NK-92 (cell line): ENCODE results near the gene PLB1.

Source experiments
- DNase-seq: peaks from one replicate; lab custom pipeline; 2025; ENCODE audit not compliant: unreplicated experiment; lab: John Stamatoyannopoulos, UW

Gene PLB1

DNA sequence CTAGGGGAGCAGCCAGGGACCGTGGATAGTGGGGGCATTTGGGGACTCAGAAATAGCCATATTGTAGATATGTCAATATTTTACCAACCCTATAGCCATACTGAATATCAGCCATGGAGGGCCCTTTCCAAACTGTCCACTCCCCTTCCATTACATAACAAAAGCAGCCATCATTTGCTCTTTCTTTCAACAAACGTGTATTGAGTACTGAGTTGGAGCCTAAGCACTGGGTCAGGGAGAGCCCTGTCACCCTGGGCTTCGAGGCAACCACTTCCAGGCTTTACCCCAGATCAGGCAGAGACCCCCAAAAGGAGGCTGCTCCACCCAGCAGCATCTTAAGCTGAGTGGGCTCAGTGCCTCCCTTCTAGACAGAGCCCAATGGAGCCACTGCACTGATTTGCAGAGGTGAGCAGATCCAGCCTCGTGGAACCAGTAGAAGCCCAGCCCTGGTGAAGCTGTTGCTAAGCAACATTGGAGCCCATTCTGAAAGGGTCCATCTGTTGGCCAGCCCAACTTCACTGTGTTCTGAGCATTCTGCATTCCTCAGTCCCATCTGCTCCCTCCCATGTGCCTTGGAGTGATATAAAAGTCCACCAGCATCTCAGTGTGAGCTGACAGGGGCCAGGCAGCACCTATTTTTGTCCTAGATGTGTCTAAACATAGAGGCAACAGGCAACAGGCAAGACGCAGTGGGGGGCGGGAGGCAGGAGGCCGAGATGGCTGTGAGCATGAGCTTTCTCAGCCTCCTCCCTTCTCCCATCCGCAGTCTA, 112.1 kb downstream of the PLB1 start:
- DNase-seq, result no peak

DNA sequence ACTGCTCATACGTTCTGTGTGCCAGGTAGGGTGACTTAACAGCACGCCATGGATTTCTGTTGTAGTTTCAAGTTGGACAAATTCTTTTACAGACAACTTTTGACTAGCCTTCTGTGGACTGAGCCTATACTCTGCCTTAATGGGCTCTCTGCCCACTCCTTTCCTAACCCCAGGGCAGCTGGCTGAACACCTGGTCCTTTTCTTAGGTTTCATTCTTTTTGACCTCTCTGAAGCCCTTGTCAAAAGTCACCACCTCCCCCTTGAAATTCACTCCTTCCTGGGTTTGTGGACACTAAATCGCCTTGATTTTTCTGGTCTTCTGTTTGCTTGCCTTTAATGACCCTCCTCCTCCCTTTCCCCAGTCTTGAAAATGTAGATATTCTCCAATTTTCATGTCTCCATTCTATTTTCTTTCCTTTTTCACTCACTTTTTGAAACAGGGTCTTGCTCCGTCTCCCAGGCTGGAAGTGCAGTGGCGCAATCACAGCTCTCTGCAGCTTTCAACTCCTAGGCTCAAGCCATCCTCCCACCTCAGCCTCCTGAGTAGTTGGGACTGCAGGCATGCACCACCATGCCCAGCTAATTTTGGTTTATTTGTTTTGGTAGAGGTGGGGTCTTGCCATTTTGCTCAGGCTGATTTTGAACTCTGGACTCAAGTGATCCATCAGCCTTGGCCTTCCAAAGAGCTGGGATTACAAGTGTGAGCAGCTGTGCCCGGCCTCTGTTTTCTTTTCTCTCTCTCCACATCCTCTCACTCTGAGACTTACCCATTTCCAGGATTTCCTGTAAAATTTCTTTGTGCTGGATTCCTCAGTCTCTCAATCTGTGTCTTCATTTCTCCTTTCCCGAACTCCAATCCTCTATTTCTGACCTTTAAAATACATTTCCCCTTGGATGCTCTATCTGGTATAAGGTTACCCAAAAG, 112.9 kb downstream of the PLB1 start:
- no peak for DNase-seq

DNA sequence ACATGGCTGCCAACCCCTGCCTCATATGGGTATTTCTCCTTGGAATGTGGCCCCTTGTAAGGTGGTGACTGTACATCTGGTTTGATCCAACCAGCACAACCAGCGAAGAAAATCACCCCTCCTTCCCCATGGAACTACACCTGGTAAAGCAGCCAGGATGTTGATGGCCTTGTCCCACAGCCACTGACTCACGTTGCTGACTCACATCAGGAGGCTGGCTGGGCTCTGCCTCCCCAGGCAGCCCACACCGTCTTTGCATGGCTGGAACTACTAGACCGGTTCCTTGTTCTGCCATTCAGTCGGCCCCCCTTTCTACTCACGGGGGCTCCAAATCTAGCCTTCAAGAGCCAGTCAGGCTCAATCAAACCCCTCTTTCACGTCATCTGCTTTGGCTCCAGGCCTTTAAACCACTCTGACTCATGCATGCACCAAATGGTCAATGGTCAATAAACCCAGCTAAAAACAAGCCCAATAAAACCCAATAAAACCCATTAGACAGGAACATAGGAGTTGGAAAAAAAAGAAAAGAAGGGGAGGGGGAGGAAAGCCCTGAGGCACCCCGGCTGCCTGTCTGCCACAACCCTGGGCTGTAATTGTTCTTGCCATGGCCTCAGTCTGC, 114.8 kb downstream of the PLB1 start:
- no peak for DNase-seq

DNA sequence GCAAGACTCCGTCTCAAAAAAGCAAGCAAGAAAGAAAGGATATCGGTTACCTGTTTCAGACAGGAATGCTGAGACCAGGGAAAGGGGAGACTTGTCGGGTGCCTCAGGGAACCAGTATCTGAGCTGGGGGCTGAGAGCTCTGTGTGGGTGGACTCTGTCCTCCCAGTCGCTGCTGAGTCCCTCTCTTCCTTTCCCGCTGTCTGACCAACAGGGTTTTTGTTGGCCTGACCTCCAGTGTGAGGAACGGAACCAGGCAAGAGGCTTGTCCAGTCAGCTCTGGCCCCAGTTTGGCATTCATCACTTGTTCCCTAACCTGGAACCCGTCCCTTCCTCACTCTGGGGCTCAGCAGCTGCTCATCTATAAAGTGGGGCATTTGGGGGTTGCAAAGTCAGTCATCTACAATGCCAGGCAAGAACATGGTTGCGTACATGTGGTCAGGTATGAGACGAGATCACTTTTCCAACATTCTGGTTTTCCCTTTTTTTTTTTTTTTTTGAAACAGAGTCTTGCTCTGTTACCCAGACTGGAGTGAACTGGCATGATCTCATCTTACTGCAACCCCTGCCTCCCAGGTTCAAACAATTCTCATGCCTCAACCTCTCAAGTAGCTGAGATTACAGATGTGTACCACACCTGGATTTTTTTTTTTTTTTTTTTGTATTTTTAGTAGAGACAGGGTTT, 116.4 kb downstream of the PLB1 start:
- DNase-seq, result no peak

DNA sequence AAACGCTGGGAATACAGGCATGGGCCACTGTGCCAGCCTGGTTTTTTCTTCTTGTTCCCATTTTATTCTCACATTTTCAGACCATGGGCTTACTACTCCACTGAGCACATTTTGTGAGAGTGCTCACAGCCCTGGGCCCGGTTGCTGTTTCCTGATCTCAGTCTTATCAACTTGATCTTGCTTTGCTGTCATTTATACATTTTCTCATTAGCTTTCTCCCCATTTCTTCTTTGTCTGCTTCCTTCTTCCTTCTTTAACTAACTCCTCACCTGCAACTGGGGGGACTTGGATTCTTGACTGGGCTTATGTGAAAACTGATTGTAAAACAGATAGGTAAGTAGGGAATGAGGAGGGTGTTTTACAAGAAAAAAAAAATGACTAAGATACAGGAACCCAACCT, 117.3 kb downstream of the PLB1 start:
- DNase-seq, result no peak

DNA sequence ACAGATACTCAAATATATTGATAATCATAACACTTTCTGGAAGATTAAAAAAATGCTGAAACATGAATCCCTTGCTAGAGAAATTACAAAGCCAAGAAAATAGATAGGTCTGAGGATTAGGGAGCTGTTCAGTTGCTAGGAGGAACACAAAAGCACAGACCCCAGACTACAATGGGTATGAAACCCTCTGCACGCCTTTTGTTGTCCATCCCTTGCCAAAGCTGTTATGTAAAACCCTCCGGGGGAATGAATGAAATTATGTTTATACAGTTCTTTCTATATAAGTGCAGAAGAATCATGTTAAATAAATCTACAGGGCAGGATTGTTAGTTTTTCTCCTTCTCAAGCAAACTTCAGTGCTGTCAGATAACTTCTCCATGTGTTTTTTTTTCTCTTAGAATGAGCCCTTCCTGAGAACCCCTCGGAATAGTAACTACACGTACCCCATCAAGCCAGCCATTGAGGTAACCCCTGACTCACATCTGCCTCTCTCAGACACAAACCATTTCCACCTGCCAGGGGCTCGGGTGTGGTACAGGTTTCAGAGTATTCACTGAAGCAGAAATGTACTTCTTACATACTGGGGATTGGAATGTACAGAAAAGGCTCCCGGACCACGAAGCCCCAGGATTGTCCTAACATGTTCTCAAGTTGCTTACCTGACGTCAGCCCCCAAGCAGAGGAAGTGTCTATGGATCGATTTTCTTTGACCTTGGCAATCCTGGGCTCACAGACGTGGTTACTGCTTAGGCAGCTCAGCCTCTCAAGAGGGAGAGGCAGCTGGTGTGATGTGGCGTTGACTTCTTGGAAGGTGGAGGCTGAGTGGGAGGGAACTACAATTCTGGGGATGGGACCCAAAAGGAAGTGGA, 118.0 kb downstream of the PLB1 start:
- no peak for DNase-seq

DNA sequence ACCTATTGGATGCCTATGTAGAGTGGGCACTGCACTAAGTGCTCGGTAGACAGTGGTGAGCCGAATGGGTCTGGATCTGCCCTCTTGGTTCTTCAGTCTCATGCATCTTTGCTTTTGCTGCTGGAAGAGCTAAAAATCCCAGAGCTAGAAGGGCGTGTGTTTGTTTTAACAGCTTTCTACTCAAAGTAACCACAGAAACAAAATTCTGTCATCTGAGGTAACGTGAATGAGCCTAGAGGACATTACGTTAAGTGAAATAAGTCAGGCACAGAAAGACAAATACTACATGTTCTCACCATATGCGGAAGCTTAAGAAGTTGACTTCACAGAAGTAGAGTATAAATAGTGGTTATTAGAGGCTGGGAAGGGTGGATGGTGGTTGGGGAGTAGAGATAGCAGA, 119.8 kb downstream of the PLB1 start:
- no peak for DNase-seq

DNA sequence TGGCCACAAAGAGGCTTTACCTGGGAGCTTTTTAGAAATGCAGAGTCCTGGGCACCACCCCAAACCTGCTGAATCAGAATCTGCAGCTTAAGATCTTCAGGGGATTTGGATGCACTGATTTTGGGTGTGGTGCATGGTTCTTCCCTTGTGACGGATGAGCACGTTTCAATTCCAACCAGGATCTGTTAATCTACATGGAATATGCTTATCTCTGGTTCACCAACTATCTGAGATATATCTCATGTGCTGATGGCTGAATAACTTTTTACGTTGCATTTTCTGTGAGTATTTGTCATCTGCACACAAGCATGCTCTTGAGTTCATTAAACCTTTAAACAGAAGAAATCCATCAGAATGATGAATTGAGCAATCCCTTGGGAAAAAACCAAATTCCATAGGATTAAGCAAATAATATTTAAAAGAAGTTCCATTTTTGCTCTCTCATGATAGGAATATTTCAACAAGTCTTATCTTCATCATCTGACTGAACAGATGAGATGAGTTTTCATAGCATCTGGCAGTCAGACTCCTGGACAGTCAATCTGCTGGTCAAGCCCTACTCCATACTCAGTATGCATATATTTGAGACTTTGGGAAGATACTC, 120.6 kb downstream of the PLB1 start:
- no peak for DNase-seq

DNA sequence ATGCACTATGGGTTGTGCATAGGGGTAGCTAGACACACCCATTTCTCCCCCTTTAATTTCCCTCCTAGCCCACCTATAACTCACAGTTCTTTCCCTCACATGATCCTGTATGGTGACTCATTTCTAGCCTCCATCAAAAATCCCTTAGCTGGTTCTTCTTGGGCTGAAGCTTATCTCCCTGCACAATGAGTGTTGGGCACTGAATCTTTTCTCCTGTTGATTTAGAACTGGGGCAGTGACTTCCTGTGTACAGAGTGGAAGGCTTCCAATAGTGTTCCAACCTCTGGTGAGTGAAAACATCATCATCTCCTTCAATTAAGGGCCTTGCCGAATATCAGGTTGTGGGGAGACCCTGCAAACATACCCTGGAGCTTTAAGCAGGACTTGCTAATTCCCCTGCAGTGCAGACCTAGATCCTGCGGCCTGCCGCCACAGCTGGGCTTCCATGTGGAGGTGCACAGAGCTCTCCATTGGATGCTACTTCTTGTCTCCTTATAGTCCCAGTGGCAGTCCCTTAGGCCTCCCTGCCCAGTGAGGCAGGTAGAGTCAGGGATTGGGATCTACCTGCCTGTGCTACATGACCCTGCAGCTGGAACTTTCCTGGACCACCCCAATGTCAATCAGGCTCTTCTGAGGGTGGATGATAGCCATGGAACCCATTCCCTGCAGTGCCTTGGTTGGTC, 121.8 kb downstream of the PLB1 start:
- DNase-seq, result no peak

DNA sequence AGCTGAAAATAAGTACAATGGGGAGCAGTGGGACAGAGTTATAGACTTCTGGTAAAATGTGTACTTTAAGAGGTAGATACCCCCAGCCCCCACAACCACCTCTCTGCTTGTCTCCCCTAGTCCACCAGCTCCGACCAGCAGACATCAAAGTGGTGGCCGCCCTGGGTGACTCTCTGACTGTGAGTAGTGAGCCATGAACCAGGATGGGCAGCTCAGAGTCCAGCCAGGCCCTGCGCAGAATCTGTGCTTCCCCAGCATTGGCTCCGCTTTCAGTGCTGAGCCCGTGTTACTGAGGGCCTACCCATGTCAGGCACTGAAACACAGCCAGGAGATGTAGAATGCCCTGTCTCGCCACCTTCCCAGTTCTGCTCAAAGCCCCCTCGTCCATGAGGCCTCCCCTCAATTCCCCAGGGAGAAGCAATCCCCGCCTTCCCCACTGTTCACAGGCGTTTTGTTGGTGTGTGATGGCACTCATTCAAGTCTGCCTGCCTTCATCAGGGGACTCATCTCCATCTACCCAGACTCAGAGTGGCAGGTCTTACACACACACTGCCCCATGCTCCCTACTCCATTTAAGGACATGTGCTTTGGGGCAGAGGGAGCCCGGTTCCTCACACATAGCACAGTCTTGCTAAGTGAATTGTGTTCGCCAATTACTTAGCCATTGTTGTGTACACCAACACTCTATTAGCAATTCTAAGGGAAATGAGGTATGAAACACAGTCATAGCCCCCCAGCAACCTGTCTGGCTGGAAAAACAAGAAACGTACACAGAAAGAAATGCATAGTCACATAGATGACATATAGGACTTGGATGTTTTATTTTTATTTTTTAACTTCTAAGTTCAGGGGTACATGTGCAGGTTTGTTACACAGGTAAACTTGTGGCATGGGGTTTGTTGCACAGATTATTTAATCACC, 122.6 kb downstream of the PLB1 start:
- no peak for DNase-seq

DNA sequence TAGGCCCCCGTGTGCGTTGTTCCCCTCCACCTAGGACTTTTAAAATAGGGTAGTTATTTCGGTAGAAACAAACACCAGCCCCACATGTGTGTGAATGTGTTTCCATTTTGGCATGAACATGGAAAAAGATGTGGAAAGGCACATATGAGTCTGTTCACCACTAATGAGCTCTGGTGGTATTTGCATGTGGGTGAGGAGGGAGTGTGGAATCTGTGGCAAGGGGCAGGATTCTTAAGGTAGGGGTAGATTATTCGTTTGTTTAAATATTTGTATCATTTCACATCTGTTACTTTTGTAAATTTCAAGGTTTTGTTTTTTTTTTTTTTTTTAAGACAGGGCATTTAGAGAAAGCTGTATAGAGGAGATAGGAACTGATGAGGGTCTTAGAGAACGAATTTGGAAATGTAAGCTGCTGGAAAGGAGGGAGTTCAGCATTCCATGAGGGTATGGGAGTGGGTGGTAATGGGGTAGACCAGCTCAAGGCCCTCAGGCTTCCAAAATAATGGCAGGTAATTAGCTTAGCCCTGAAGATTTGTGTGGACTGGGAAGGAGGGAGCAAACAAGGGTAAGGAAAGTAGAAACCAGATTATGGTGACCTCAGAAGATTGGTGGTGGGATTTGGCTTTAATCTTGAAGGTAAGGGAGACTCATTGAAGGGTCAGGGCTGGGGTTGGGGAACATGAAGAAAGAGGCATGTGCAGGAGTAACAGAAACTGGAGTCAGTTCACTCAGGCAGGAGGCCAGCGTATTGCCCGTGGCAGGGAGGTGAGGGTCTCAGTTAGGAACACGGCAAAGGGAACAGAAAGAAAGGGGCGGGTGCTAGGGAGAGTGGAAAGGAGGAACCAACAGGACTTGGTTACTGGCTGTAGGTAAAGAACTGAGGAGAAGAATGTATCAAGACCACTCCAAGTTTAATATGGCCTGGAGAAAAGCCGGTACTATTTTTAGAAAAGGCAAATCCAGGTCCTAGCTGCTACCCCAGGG, 123.6 kb downstream of the PLB1 start:
- no peak for DNase-seq

DNA sequence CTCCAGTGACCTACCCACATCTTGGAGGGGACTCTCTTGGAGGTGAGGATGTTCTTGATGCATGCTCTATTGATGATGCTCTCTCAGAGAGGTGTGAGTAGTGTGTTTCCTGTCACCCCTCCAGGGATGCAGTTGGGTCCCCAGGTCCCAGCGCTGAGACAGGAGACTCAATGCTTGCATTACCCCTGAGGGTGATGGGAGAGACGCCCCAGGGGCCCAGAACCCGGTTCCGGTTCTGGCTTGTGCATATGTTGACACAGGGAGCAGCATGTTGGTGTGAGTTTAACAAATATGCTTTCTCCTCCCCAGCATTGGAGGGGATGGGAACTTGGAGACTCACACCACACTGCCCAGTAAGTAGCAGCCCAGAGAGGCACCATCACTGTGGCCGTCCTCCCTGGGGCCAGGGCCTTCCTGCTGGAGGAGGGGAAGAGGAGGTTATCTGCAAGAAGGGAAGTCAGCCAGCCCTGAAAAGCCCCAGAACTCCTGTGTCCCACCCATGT, 124.5 kb downstream of the PLB1 start:
- no peak for DNase-seq

DNA sequence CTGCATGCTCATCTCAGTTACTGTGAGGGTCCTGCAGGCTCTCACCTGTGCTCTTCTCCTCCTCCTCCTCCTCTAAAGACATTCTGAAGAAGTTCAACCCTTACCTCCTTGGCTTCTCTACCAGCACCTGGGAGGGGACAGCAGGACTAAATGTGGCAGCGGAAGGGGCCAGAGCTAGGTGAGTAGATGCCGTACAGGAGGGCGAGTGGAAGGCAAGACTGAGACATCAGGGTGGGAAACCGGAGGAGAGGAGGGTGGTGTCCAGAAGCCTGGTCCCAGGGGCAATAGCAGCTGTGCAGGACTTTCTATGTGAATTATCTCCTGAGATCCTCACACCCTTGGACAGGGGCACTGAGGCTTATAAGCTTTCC, 124.9 kb downstream of the PLB1 start:
- DNase-seq, result no peak

DNA sequence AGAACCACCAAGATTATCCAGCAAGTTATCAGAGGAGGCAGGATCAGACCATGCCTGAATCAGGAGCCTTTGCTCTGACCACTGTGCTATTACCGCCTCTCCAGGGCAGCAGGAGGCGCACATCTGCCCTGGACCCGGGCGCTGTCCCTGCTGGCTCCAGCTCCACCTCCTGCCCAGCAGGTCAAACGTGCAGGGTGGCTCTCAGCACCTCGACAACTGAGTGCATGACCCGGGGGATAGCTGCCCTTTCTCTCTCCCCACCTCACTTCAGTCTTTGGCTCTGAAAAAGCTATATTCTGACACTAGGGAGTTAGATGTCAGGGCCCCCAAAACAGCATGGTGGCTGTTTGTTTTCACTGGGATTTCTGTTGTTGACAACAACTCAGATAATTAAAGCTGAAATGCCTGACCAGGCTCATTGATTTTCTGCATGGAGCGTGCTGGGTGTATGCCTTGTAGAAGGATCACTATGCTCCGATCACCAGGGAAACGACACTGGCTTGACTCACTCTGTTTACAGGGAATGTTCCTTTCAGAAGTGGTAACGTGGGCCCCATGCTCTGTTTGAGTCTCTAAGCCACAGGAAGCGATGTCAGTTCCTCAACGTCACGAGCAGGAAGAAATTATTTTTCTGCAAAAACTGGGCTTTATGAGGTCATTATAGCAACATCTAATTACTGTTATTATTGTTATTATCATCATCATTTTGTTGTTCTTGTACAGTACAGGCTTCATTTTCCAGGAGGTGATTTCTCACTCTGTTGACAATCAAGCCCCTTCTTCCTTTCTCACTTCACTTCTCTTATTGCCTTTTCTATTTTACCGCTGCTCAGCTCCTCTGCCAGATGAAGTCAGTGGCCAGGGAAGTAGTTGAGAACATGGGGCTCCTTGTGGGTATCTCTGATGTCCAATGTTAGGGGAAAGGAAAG, 125.6 kb downstream of the PLB1 start:
- no peak for DNase-seq

DNA sequence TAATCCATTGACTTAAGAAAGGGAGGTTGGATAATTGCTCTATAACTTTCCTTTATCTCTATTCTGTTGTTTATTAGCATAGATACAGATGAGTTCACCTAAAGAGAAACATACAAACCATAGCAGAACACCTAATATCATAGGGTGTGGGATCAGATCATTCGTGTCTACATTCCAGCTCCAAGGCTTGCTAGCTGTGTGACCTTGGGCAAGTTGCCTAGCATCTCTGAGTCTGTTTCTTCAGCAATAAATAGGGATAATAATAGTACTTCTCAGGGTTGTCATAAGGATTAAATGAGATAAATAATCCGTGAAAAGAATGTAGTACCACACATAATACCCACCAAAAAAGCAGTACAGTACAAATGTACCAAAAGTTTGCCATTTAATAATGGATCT, 126.2 kb downstream of the PLB1 start:
- DNase-seq, result no peak
